Measurements from ENCODE around the gene ALG10B.

ALG10B gene

GRCh38 chr12:38374751-38375150, 58.2 kb downstream of the ALG10B start:
- no peak for TF ChIP-seq CTCF (IDR thresholded peaks at IDR 0.05; ENCODE audit: poor library complexity, severe bottlenecking)
- Histone ChIP-seq H3K27ac (ENCODE audit: poor library complexity, severe bottlenecking) (no peak overlapping the region), H3K9me3 (ENCODE audit: severe bottlenecking) (no peaks in the 10 kb centered on the region), H3K27me3 (ENCODE audit: insufficient read depth, poor library complexity, severe bottlenecking) (no peaks in the 10 kb centered on the region), H3K4me1 (ENCODE audit: insufficient read depth, poor library complexity, severe bottlenecking) (no peaks in the 10 kb centered on the region), H3K4me3 (ENCODE audit: severe bottlenecking) (no peak overlapping the region), H3K36me3 (ENCODE audit: low read depth) (no peaks in the 10 kb centered on the region)
- ATAC-seq (ENCODE audit: low read depth) (no peak), DNase-seq (ENCODE audit: low spot score) (no peak)

Data from RWPE2 (cell line).